ENCODE results near the gene RAB6D.

GRCh38 chr2:131410173-131410572 lies 46.2 kb upstream of the RAB6D start:
- TF ChIP-seq CTCF (conservative IDR thresholded peaks at IDR 0.05; ENCODE audit: low read length) (no peak), EZH2phosphoT487 (IDR thresholded peaks at IDR 0.05; ENCODE audit: borderline replicate concordance, low read depth, low read length) (no peak)

Data from OCI-LY7 (cell line).